C4-2B (cell line): ENCODE measurements around the gene PAK1.

Experiments
- ZFX ChIP-seq: fragments of 450-650 bp; IDR thresholded peaks from 2 replicates; pipeline ENCODE4 v1.6.1; 2017
- TF ChIP-seq, protein P1 (sequence below): fragments of 450-650 bp; conservative IDR thresholded peaks from 2 replicates; pipeline ENCODE4 v1.5.1; 2017; ENCODE audit warnings: mild to moderate bottlenecking

DNA sequence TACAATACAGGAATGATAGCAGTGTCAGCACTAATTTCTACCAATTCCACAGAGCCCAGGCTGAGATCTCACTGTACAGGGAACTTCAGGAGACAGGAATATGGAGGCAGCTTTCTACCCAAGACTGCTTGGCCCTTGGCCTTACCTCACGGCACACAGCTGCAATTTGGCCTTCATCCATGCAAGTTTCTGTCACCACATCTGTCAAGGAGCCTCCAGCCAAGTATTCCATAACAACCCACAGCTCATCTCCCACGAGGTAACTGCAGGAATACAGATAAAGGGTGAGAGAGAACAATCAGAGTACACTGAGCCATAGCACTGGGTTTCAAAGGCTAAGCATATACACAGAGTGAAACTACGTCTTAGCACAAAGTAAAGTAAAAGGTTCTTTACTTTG, 133.4 kb downstream of the PAK1 start:
- TF ChIP-seq, protein P1, sequence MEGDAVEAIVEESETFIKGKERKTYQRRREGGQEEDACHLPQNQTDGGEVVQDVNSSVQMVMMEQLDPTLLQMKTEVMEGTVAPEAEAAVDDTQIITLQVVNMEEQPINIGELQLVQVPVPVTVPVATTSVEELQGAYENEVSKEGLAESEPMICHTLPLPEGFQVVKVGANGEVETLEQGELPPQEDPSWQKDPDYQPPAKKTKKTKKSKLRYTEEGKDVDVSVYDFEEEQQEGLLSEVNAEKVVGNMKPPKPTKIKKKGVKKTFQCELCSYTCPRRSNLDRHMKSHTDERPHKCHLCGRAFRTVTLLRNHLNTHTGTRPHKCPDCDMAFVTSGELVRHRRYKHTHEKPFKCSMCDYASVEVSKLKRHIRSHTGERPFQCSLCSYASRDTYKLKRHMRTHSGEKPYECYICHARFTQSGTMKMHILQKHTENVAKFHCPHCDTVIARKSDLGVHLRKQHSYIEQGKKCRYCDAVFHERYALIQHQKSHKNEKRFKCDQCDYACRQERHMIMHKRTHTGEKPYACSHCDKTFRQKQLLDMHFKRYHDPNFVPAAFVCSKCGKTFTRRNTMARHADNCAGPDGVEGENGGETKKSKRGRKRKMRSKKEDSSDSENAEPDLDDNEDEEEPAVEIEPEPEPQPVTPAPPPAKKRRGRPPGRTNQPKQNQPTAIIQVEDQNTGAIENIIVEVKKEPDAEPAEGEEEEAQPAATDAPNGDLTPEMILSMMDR: no peak
- no peak for TF ChIP-seq ZFX
